GM18511 (cell line): Measurements from ENCODE around the gene HOXA3.
A peak's percentile ranks its signal among the peaks of the same experiment; 100 is the strongest.

Source experiments
- ATAC-seq: cut with Tn5 transposase; IDR thresholded peaks from one replicate; pipeline ENCODE4 v1.9.1; 2021; ENCODE audit warnings: mild to moderate bottlenecking, moderate library complexity; ENCODE audit not compliant: unreplicated experiment

Gene HOXA3

GRCh38 chr7:27095050-27095896 lies 57.1 kb downstream of the HOXA3 start:
- peak; percentile 19 for ATAC-seq

DNA sequence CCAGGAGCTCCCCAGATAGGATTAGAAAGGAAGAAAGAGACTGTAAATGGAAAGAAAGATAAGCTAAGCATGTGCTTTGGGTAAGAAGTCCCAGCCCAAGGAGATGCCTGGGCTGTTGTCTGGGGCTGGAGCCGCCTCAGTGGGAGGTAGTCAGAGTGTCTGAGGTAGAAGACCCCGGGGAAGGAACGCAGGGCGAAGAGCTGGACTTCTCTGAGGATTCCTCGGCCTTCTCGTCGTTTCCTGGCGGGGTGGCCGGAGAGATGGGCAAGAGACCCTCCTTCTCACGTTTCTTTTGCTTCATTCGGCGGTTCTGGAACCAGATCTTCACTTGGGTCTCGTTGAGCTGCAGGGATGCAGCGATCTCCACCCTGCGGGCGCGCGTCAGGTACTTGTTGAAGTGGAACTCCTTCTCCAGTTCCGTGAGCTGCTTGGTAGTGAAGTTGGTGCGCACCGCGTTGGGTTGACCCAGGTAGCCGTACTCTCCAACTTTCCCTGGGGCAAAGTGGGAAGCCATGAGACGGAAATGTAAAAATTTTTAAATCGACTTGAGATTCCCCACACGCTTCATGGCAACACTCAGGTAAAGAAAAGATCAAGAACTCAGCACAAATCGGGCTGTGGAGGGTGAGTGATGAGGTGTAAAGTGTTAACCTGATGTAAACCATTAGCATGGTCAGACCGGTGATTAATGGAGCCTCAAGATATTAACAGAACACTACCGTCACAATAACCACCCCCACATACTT lies 57.9 kb downstream of the HOXA3 start:
- ATAC-seq = no peak

- no peak for ATAC-seq
These were observed 59.0 kb downstream of the HOXA3 start for GRCh38 chr7:27093184-27093895.

- ATAC-seq = no peak
These were observed 59.6 kb downstream of the HOXA3 start for GRCh38 chr7:27092819-27093110.

- no peak for ATAC-seq
These were observed 60.2 kb downstream of the HOXA3 start for GRCh38 chr7:27091941-27092818.

DNA sequence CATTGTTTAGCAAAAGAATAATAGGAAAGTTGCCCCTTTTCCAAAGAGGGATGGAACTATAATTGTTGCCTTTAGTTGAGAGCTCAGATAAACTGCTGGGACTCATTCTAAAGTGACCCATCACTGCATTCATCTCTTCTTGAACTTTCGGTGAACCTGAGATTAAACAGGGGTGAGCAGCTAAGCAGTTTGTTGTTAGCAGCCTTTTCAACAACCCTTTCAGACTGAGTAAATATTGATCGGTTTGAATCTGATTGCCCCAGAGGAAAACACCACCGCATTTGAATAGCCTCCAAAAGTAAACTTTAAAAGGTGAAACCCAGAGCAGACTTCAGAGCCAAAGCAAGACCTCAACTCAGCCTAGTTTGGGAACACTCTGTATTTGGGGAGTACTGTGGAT lies 61.3 kb downstream of the HOXA3 start:
- ATAC-seq = no peak

GRCh38 chr7:27088002-27088922 lies 64.1 kb downstream of the HOXA3 start:
- ATAC-seq = no peak

- peak; percentile 83 for ATAC-seq
These were observed 68.7 kb downstream of the HOXA3 start for GRCh38 chr7:27083646-27084045.

GRCh38 chr7:27082171-27082570 lies 70.2 kb downstream of the HOXA3 start:
- no peak for ATAC-seq

DNA sequence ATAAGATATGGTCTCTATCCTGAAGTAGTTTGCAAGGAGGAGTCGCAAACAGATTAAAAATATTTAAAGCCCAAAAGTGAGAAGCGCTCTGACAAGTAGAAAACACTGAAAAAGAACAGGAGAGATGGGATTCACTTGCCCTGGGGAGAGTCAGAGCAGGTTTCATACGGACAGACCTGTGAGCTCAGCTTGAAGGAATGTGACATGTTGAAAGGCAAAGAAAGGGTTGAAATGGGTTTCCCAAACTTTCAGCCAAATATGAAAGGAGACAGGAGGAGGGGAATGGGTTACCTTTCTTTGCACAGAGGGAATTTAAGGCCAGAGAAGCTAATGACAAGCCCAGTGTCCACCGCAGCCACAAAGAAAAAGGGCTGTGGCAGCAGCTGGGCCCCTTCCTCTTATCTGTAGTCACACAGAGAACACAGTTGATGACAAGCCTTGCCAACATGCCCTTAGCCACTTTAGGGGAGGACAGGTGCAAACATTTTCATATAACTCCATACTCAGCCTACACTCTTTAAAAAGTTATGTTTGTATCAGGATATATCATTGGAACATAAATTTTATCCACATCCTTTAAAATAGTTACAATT lies 71.4 kb downstream of the HOXA3 start:
- no peak for ATAC-seq

DNA sequence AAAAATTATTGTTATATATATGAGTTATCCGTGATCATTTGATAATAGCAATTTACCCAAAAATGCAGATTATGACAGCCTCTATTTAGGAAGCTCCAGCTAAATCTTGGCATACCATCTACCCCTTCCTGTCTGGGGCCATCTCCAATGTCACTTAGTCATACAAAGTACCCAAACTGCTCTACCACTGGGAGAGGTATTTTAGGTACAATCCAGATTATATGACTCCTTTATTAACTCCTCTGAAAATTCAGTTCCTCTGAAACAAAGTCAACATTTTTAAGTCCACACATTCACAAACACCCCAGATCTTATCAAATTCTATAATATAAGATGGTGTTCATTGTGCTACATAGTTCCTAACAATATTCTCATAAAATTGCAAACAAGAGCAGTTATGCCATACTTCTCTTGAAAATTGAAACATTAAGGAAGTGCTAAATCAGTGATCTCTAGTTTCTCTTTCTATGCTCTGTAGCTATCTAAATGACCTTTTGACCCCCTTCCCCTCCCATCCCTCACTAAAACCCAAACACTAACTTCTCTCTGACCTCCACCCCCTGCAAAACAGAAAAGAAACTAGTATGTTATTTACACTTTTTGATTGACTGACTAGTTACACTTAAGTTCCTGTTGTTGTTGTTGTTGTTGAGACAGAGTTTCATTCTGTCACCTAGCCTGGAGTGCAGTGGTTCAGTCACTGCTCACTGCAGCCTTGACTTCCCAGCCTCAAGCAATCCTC lies 73.0 kb downstream of the HOXA3 start:
- peak; percentile 69 for ATAC-seq

GRCh38 chr7:27078616-27079233 lies 73.7 kb downstream of the HOXA3 start:
- no peak for ATAC-seq

DNA sequence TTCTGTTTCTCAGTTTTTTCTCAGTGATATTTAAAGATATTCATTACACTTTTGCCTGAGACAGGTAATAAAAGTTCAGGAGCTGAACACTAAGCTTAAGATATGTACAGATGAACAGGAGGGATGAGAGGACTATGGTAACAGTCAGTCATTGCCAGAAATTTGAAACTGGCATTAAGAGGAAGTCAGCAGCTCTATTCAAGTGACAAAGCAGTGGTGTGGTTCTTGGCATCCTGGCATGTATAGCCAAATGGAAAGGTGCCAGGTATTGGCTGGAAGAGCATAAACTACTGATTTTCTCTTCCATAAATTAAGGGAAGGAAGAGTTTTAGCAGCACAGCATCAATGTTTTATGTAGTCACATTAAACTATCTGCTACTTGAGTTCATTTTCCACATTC lies 79.3 kb downstream of the HOXA3 start:
- ATAC-seq = no peak

GRCh38 chr7:27071622-27072390 lies 80.6 kb downstream of the HOXA3 start:
- no peak for ATAC-seq

- ATAC-seq = no peak
These were observed 84.1 kb downstream of the HOXA3 start for GRCh38 chr7:27068259-27068658.

DNA sequence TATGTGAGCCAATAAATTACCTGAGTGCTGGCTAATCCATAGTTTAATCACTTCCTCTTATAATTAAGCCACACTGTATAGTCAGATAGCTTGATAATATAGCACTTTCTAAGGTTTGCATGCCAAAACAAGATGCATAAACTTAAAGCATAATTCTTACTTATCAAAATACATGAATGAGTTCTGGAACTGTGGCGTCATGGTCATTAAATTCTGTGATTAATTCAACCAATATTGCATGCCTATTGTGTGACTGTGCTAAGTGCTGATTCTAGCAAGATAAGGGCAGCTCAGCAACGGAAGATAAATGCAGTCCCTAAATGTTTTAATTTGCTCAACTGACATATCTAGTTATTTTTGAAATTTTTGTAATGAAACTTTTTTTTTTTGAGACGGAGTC lies 86.2 kb downstream of the HOXA3 start:
- ATAC-seq = no peak

GRCh38 chr7:27065709-27066108 lies 86.7 kb downstream of the HOXA3 start:
- no peak for ATAC-seq

DNA sequence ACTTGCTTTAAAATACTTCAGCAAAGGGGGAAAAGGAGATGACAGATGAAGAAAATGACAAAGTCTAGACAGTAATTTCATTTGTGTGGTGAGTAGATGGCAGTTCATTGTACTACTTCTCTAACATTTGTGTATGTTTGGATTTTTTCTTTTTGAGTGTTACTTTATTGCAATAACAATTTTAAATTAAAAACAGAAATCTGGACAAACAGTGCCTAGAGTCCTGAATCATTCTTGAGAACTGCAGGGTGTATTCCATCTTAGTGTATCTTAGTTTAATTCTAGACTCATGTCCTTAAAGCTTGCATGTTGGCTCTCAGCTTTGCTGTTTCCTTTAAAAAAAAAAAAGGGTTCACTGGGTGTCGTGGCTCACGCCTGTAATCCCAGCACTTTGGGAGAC lies 87.7 kb downstream of the HOXA3 start:
- ATAC-seq = no peak
